ENCODE data around the gene ELOA. TPM values are rescaled to one million over a fixed set of nuclear protein-coding genes. Genes with fewer than 3 reads are reported as not detected.

Gene ELOA
- total and polyA plus RNA-seq, 2 of the 13 experiments (the other 11 are each of a cell fraction or from before 2014, with no cell fraction given), result 14.2 to 28.5 TPM

GRCh38 chr1:23727362-23727811 lies 15.9 kb upstream of the ELOA start (continued):
- no peak for TF ChIP-seq ZNF44 (CRISPR knock-in tag; IDR thresholded peaks at IDR 0.05)
- TF ChIP-seq AHR (CRISPR knock-in tag; IDR thresholded peaks at IDR 0.05), result peak; percentile 53; the same call in 1 of the 2 replicates
- no peak for TF ChIP-seq REST (IDR thresholded peaks at IDR 0.05; ENCODE audit: borderline replicate concordance in 1 of 2, low read depth in 1 of 2, low read length in 2 of 2)
- TF ChIP-seq RARA (CRISPR knock-in tag; IDR thresholded peaks at IDR 0.05), result peak; percentile 41
- TF ChIP-seq ZSCAN9 (CRISPR knock-in tag; IDR thresholded peaks at IDR 0.05; ENCODE audit: borderline replicate concordance), result peak; percentile 53; the same call in 1 of the 2 replicates
- no peak for TF ChIP-seq MAFG (CRISPR knock-in tag; IDR thresholded peaks at IDR 0.05)
- peak; percentile 85; the same call in 1 of the 3 replicates for TF ChIP-seq MXI1 (IDR thresholded peaks at IDR 0.05; ENCODE audit: borderline replicate concordance, low read depth, low read length)
- TF ChIP-seq SOX6 (IDR thresholded peaks at IDR 0.05), result no peak
- peak; percentile 87 for TF ChIP-seq SOX6 (CRISPR knock-in tag; IDR thresholded peaks at IDR 0.05)
- TF ChIP-seq AGO2 (optimal IDR thresholded peaks at IDR 0.05; ENCODE audit: low read depth, low read length), result no peak
- no peak for TF ChIP-seq RAD21 (CRISPR knock-in tag; IDR thresholded peaks at IDR 0.05)
- no peak for TF ChIP-seq PREB (CRISPR knock-in tag; IDR thresholded peaks at IDR 0.05)
- no peak for TF ChIP-seq WIZ (CRISPR knock-in tag; IDR thresholded peaks at IDR 0.05)
- TF ChIP-seq ZNF501 (CRISPR knock-in tag; IDR thresholded peaks at IDR 0.05), result peak; percentile 40; the same call in 1 of the 2 replicates
- TF ChIP-seq EP300 (IDR thresholded peaks at IDR 0.05; ENCODE audit: low read depth in 2 of 2, low read length in 2 of 2), result peak in 1 of 2 experiments; percentile 59; a peak in 1 of 4 replicates
- peak; percentile 12; the same call in 1 of the 2 replicates for TF ChIP-seq EP300 (CRISPR knock-in tag; IDR thresholded peaks at IDR 0.05; ENCODE audit: borderline replicate concordance)
- no peak for TF ChIP-seq ZNF326 (CRISPR knock-in tag; IDR thresholded peaks at IDR 0.05; ENCODE audit: borderline replicate concordance)
- TF ChIP-seq ATM (IDR thresholded peaks at IDR 0.05; ENCODE audit: borderline replicate concordance), result no peak
- no peak for TF ChIP-seq TMF1 (CRISPR knock-in tag; IDR thresholded peaks at IDR 0.05; ENCODE audit: low read depth)
- no peak for TF ChIP-seq CHD4 (IDR thresholded peaks at IDR 0.05; ENCODE audit: borderline replicate concordance, low read length)
- TF ChIP-seq SUZ12 (IDR thresholded peaks at IDR 0.05; ENCODE audit: low read depth, low read length), result no peak
- TF ChIP-seq POLR2G (IDR thresholded peaks at IDR 0.05; ENCODE audit: low read depth, low read length), result no peak
- no peak for TF ChIP-seq ZNF704 (CRISPR knock-in tag; IDR thresholded peaks at IDR 0.05; ENCODE audit: borderline replicate concordance)
- 0 out of 2 replicates have a peak, but pooled peaks have one; percentile 24 for TF ChIP-seq TCF7 (IDR thresholded peaks at IDR 0.05; ENCODE audit: low read depth)
- no peak for TF ChIP-seq ZNF556 (CRISPR knock-in tag; IDR thresholded peaks at IDR 0.05; ENCODE audit: borderline replicate concordance)
- TF ChIP-seq SP5 (CRISPR knock-in tag; IDR thresholded peaks at IDR 0.05; ENCODE audit: borderline replicate concordance, low read depth), result no peak
